Suprapubic skin (tissue), 4 donors: ENCODE measurements around the gene CBFA2T2.

Source experiments
- POLR2A ChIP-seq, 2 donors: fragments of 450-650 bp; IDR thresholded peaks; one replicate each; pipeline ENCODE4 v1.6.1; 2017; ENCODE audit warnings: antibody characterized with exemption in 2 of 2, mild to moderate bottlenecking in 2 of 2, moderate library complexity in 2 of 2
- POLR2AphosphoS5 ChIP-seq, 3 donors: sonication (generic); formaldehyde crosslinking; IDR thresholded peaks; one replicate each; pipeline ENCODE4 v1.6.1; 2017; ENCODE audit warnings: antibody characterized with exemption in 3 of 3

GRCh38 chr20:33674294-33675135 is 184.6 kb downstream of the CBFA2T2 start, which contains the start of gene NECAB3:
- TF ChIP-seq POLR2A (IDR thresholded peaks at IDR 0.05) (no peak), POLR2AphosphoS5 (IDR thresholded peaks at IDR 0.05) (no peak)
